ENCODE data around the gene ASPG. TPM values are rescaled to one million over a fixed set of nuclear protein-coding genes. Genes with fewer than 3 reads are reported as not detected.

The ASPG gene
- total RNA-seq, 2 donors from 2014 or later = 0.14 to 0.35 TPM

- TF ChIP-seq, protein P1, sequence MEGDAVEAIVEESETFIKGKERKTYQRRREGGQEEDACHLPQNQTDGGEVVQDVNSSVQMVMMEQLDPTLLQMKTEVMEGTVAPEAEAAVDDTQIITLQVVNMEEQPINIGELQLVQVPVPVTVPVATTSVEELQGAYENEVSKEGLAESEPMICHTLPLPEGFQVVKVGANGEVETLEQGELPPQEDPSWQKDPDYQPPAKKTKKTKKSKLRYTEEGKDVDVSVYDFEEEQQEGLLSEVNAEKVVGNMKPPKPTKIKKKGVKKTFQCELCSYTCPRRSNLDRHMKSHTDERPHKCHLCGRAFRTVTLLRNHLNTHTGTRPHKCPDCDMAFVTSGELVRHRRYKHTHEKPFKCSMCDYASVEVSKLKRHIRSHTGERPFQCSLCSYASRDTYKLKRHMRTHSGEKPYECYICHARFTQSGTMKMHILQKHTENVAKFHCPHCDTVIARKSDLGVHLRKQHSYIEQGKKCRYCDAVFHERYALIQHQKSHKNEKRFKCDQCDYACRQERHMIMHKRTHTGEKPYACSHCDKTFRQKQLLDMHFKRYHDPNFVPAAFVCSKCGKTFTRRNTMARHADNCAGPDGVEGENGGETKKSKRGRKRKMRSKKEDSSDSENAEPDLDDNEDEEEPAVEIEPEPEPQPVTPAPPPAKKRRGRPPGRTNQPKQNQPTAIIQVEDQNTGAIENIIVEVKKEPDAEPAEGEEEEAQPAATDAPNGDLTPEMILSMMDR (IDR thresholded peaks at IDR 0.05) = no peak
- Histone ChIP-seq H3K4me1 (ENCODE audit: control insufficient read depth in 1 of 2, low read depth in 2 of 2) (peaks cover 1 to 10% of the 10 kb centered on the region in 2 donors), H3K36me3 (no peaks in the 10 kb centered on the region), H3K27ac (no peak overlapping the region), H3K27me3 (replicated peaks; ENCODE audit: insufficient read depth) (no peaks in the 10 kb centered on the region), H3K9me3 (no peaks in the 10 kb centered on the region), H3K4me3 (no peak overlapping the region)
- no peak for ATAC-seq (ENCODE audit: insufficient number of reproducible peaks, low FRiP score, low read depth)
- no peak for DNase-seq (ENCODE audit: low spot score)
Observed at GRCh38 chr14:104142946-104143470, 57.5 kb downstream of the ASPG start.

DNA sequence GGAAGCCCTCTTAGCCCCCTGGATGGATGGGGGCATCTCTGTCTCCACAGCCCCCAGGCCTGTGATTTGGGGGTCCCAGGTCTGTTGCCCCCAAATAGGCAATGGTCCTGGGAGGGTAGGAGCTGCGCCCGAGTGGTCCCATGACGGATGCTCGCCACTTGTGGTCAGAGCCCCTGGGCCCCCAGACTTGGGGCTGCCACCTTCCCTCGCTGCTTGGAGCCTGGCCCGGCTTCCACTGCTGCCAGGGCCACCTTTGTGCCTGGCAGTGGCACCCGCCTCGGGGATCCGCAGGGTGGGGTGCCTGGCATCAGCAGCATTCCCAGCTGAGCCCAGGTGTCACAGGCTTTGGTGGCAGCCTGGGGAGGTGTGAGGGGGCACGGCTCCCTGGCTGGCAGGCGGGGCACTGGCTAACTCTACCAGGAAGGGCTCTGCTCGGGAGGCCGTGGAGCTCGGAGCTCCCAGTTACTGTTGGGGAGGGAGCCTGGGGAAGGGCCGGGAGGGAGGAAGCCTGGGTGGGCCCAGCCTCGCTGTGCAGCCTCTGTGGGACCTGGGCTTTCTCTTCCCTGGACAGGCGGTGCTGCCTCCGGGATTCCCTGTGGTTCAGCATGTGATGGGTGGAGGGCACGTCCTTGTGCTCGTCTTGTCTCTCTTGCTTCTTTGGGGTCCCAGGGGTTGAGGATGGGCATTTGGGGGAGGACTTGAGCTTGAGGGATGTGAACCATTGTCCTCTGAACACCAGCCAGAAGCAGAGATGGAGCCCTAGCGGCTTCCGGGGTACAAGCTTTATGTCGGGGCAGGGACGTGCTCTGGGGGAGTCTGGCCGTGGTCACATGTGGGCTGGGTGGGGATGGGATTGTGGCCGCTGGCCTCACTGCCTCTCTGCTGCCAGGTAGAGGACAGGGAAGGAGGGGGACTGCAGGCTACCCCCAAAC lies 58.3 kb downstream of the ASPG start:
- Histone ChIP-seq H3K4me1 (ENCODE audit: control insufficient read depth in 1 of 2, low read depth in 2 of 2) (peaks cover 0 to 3% of the 10 kb centered on the region in 2 donors), H3K4me3 (no peak overlapping the region), H3K36me3 (no peaks in the 10 kb centered on the region), H3K9me3 (no peaks in the 10 kb centered on the region), H3K27me3 (replicated peaks; ENCODE audit: insufficient read depth) (no peaks in the 10 kb centered on the region), H3K27ac (no peak overlapping the region)
- TF ChIP-seq, protein P1 (IDR thresholded peaks at IDR 0.05) = no peak
- no peak for DNase-seq (ENCODE audit: low spot score)
- ATAC-seq (ENCODE audit: insufficient number of reproducible peaks, low FRiP score, low read depth) = no peak

- Histone ChIP-seq H3K27me3 (replicated peaks; ENCODE audit: insufficient read depth) (no peaks in the 10 kb centered on the region), H3K4me1 (ENCODE audit: control insufficient read depth in 1 of 2, low read depth in 2 of 2) (no peaks in the 10 kb centered on the region), H3K27ac (no peak overlapping the region), H3K4me3 (no peak overlapping the region), H3K9me3 (no peaks in the 10 kb centered on the region), H3K36me3 (no peaks in the 10 kb centered on the region)
- no peak for DNase-seq (ENCODE audit: low spot score)
- no peak for ATAC-seq (ENCODE audit: insufficient number of reproducible peaks, low FRiP score, low read depth)
- TF ChIP-seq, protein P1 (IDR thresholded peaks at IDR 0.05) = no peak
Observed at GRCh38 chr14:104144453-104144790, 58.9 kb downstream of the ASPG start.

DNA sequence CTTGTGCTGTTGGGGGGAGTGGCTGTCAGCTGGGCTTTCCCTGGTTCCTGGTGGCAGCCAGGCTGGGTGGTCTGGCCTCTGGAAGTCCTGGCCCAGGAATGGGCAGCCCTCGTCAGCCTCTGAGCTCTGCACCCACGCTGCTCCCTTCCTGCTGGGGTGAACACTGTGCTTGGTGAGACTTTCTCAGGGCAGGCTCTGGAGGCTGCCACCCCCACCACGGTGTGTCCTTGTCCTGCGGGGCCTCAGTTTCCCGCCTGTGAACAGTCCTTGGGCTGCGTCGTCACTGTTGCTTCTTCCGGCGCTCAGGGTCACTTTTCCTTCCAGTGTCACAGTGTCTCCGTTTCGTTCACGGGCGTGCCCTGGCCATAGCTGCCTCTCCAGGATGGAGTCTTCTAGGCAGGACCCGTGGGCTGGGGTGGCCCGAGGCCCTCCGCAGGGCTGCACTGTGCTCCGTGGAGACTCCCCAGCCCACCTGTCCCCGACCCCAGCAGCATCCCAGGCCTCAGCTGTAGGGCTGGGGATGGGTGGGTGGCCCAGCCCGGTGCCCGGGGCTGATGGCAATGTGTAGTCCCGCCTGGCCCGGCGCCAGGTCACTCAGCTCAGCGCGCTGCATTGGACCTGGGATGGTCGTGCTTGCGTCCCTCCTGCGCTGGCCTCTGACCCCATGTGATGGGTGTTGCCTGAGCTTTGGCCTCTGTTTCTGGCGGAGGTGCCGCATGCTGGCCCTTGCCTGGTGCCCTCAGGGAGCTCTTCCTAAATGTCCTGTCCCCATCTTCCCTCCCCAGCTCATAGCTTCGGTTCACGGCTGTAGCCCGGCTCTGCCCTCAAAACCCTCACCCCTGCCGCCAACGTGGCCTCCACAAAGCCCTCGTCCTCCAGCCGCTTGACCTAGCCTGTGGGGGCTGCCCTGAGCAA lies 59.7 kb downstream of the ASPG start:
- no peaks in the 10 kb centered on the region for H3K4me1 ChIP-seq (ENCODE audit: control insufficient read depth in 1 of 2, low read depth in 2 of 2)
- H3K36me3 ChIP-seq = no peaks in the 10 kb centered on the region
- no peaks in the 10 kb centered on the region for H3K9me3 ChIP-seq
- no peaks in the 10 kb centered on the region for H3K27me3 ChIP-seq (replicated peaks; ENCODE audit: insufficient read depth)
- TF ChIP-seq, protein P1 (IDR thresholded peaks at IDR 0.05) = no peak
- no peak for ATAC-seq (ENCODE audit: insufficient number of reproducible peaks, low FRiP score, low read depth)
- no peak overlapping the region for H3K27ac ChIP-seq
- no peak overlapping the region for H3K4me3 ChIP-seq
- DNase-seq (ENCODE audit: low spot score) = no peak

Measured in thoracic aorta (tissue), 2 donors.